OCI-LY1 (cell line): ENCODE measurements around the gene ADGRF1.

Experiments
- H2AFZ ChIP-seq: fragments of 200-600 bp; sonication (generic), shearing (Covaris generic); 2 replicates; pipeline ENCODE4 v1.6.0; 2014; ENCODE audit warnings: antibody characterized with exemption, mild to moderate bottlenecking, low read length
- H3F3A ChIP-seq: fragments of 200-600 bp; sonication (generic), shearing (Covaris generic); 2 replicates; pipeline ENCODE4 v1.6.0; 2014; ENCODE audit warnings: mild to moderate bottlenecking, antibody characterized with exemption, low read length, moderate library complexity; ENCODE audit not compliant: insufficient read depth
- H3K27ac ChIP-seq: fragments of 200-600 bp; sonication (generic); 2 replicates; pipeline ENCODE4 v1.5.1; 2014; ENCODE audit warnings: low read length, mixed run types, mild to moderate bottlenecking, low read depth; ENCODE audit not compliant: poor library complexity, severe bottlenecking
- H3K27me3 ChIP-seq: fragments of 200-600 bp; sonication (generic); 2 replicates; pipeline ENCODE4 v1.6.0; 2014; ENCODE audit warnings: antibody characterized with exemption, mild to moderate bottlenecking, low read length, moderate library complexity; ENCODE audit not compliant: insufficient read depth
- H3K36me3 ChIP-seq: fragments of 200-600 bp; sonication (generic); 2 replicates; pipeline ENCODE4 v1.6.1; 2014; ENCODE audit warnings: mild to moderate bottlenecking, antibody characterized with exemption, low read length, moderate library complexity, mixed read lengths; ENCODE audit not compliant: insufficient read depth
- H3K4me1 ChIP-seq: fragments of 200-600 bp; sonication (generic); 2 replicates; pipeline ENCODE4 v1.5.1; 2014; ENCODE audit warnings: mild to moderate bottlenecking, low read length, moderate library complexity; ENCODE audit not compliant: insufficient read depth, severe bottlenecking
- H3K4me2 ChIP-seq: fragments of 200-600 bp; sonication (generic), shearing (Covaris generic); 2 replicates; pipeline ENCODE4 v1.6.1; 2014; ENCODE audit warnings: low read length
- H3K4me3 ChIP-seq: fragments of 200-600 bp; sonication (generic); 2 replicates; pipeline ENCODE4 v1.5.1; 2014; ENCODE audit warnings: low read length, low read depth, mild to moderate bottlenecking, mixed read lengths; ENCODE audit not compliant: poor library complexity, severe bottlenecking
- H3K79me2 ChIP-seq: fragments of 200-600 bp; shearing (Covaris generic); 2 replicates; pipeline ENCODE4 v1.6.1; 2016; ENCODE audit warnings: mixed run types, low read length, mixed read lengths; ENCODE audit not compliant: insufficient read depth
- H3K9ac ChIP-seq: fragments of 200-600 bp; sonication (generic), shearing (Covaris generic); 2 replicates; pipeline ENCODE4 v1.6.1; 2014; ENCODE audit warnings: mild to moderate bottlenecking, low read length, mixed read lengths
- H3K9me2 ChIP-seq: fragments of 200-600 bp; sonication (generic), shearing (Covaris generic); 2 replicates; pipeline ENCODE4 v1.6.1; 2014; ENCODE audit warnings: low read depth, mild to moderate bottlenecking, low read length, mixed read lengths
- H3K9me3 ChIP-seq: fragments of 200-600 bp; shearing (Covaris generic); 2 replicates; pipeline ENCODE4 v1.6.1; 2014; ENCODE audit warnings: low read length, mixed read lengths
- H4K20me1 ChIP-seq: fragments of 200-600 bp; sonication (generic), shearing (Covaris generic); 2 replicates; pipeline ENCODE4 v1.6.0; 2016; ENCODE audit warnings: mild to moderate bottlenecking, low read length; ENCODE audit not compliant: insufficient read depth
- CTCF ChIP-seq: fragments of 200-600 bp; sonication (generic), shearing (Covaris generic); IDR thresholded peaks from 2 replicates; pipeline ENCODE4 v1.5.1; 2017; ENCODE audit warnings: mild to moderate bottlenecking, antibody characterized with exemption, low read length, moderate library complexity, mixed read lengths
- EZH2 ChIP-seq: fragments of 200-600 bp; sonication (generic), shearing (Covaris generic); IDR thresholded peaks from 2 replicates; pipeline ENCODE4 v1.8.0; 2017; ENCODE audit warnings: borderline replicate concordance, mixed run types, mild to moderate bottlenecking, antibody characterized with exemption, low read length, moderate library complexity, mixed read lengths

Gene ADGRF1

GRCh38 chr6:47043286-47043685 lies 1.2 kb upstream of the ADGRF1 start:
- Histone ChIP-seq H3K4me1 (no peaks in the 10 kb centered on the region), H4K20me1 (no peaks in the 10 kb centered on the region), H3K36me3 (no peaks in the 10 kb centered on the region), H3K4me3 (no peak overlapping the region), H3F3A (no peaks in the 10 kb centered on the region), H3K27me3 (no peaks in the 10 kb centered on the region), H3K9me2 (no peaks in the 10 kb centered on the region), H3K79me2 (no peaks in the 10 kb centered on the region), H3K4me2 (no peak overlapping the region), H3K9me3 (no peaks in the 10 kb centered on the region), H2AFZ (no peak overlapping the region), H3K9ac (no peak overlapping the region), H3K27ac (no peak overlapping the region)
- TF ChIP-seq EZH2, result no peak
- no peak for TF ChIP-seq CTCF

DNA sequence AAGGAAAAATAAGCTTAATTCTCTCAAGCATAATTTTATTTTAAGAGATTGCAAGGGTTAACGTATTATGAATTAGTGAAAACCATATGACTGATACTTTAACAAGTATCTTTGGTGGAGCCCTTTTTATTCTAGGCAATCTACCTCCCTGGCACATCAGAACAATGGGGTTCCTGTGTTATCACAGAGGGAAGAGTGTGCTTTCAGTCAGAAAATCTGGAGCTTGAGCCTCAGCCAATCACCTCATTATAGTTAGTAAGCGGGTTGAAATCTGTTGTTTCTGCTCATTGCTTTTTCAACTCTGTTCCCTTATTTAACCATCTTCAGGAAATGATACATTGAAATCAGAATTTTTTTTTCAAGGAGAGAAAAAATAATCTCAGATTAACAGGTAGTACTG lies 391 bp downstream of the ADGRF1 start:
- Histone ChIP-seq H3K9me2 (no peaks in the 10 kb centered on the region), H3K27ac (no peak overlapping the region), H3K4me2 (no peak overlapping the region), H4K20me1 (no peaks in the 10 kb centered on the region), H3K4me3 (no peak overlapping the region), H3F3A (no peaks in the 10 kb centered on the region), H3K79me2 (no peaks in the 10 kb centered on the region), H3K36me3 (no peaks in the 10 kb centered on the region), H2AFZ (no peak overlapping the region), H3K9ac (no peak overlapping the region), H3K27me3 (no peaks in the 10 kb centered on the region), H3K4me1 (no peaks in the 10 kb centered on the region), H3K9me3 (no peaks in the 10 kb centered on the region)
- no peak for TF ChIP-seq CTCF
- no peak for TF ChIP-seq EZH2

- Histone ChIP-seq H3K9me3 (no peaks in the 10 kb centered on the region), H4K20me1 (no peaks in the 10 kb centered on the region), H3K9me2 (no peaks in the 10 kb centered on the region), H3K36me3 (no peaks in the 10 kb centered on the region), H3K4me1 (no peaks in the 10 kb centered on the region), H3K27ac (no peak overlapping the region), H3K9ac (no peak overlapping the region), H3K27me3 (no peaks in the 10 kb centered on the region), H3F3A (no peaks in the 10 kb centered on the region), H3K4me3 (no peak overlapping the region), H3K4me2 (no peak overlapping the region), H3K79me2 (no peaks in the 10 kb centered on the region), H2AFZ (no peak overlapping the region)
- TF ChIP-seq EZH2, result no peak
- no peak for TF ChIP-seq CTCF
Measured at GRCh38 chr6:47034926-47035325, 7.2 kb downstream of the ADGRF1 start.
